Fibroblast of peridontal ligament (primary cell): ENCODE results near the gene VSTM2L.
"Not testable (repeated sequence)": the region's sequence is repeated elsewhere in the genome, so short reads cannot be mapped to it uniquely, and the experiment has no call there.

Experiments
- DNase-seq: peaks from one replicate; pipeline ENCODE4 v3.0.0-alpha.2; 2010; ENCODE audit errors: extremely low read depth

Gene VSTM2L

DNA sequence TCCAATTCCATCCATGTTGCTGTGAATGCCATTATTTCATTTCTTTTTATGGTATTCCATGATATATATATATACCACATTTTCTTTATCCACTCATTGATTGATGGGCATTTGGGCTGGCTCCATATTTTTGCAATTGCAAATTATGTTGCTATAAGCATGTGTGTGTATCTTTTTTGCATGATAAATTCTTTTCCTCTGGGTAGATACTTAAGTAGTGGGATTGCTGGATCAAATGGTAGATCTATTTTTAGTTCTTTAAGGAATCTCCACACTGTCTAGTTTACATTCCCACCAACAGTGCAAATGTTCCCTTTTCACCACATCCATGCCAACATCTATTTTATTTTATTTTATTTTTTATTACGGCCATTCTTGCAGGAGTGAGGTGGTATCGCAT, 60.6 kb downstream of the VSTM2L start:
- DNase-seq: not testable (repeated sequence)

GRCh38 chr20:37968841-37969401, 66.0 kb downstream of the VSTM2L start:
- DNase-seq: no peak

DNA sequence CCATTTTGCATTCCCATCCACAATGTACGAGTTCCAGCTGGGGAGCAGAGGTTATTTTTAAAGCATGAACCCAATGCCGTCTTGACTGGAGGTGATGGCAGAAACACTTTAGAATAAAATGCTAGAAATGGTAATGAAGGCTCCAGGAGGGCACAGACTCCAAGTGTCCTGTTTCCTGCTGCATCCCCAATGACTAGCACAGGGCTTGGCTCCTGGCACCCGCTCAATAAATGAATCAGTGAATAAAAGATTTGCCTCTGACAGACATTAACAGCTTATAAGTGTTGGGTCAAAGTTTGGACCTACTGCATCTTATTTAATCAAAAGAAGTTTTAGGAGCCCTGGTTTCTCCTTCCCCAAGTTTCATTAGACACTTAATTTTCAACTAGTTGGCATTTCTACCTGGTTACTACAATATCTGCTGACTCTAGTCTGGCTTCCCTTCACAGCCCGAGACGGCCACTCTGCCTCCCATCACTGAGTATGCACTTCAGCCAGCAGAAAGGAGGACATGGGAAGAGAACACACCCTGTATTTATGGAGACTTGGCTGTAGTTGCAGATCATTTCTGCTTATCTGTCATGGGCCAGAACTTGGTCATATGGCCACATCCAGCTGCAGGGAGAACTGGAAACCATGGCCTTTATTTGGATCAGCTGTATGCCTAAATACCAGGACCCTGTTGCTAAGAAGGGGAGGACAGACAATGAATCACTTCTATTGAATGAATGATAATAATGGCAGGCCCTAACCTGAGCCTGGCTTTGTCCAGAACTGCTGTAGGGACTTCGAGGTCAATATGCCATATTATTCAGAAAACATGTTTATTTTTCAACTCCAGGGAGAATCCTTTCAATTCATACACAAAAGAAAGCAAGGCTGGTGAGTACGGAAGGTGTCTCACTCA, 67.3 kb downstream of the VSTM2L start:
- no peak for DNase-seq

DNA sequence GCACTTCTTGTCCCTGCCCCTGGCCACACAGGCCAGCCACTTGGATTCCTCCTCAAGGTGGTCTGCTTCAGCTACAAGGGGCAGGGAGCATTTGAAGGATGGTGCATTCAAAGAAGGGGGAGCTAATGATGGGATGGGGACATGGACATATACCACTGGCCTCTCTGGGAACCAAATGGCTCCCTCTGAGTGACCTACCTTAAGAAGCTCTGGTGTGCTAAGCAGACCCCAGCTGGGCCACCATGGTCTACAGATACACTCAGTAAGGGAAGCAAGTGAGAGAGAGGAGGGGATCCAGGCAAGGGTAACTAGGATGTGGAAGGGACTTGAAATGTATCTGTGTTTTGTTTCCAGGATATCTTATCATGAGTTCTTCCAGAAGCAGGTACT, 67.9 kb downstream of the VSTM2L start:
- no peak for DNase-seq

DNA sequence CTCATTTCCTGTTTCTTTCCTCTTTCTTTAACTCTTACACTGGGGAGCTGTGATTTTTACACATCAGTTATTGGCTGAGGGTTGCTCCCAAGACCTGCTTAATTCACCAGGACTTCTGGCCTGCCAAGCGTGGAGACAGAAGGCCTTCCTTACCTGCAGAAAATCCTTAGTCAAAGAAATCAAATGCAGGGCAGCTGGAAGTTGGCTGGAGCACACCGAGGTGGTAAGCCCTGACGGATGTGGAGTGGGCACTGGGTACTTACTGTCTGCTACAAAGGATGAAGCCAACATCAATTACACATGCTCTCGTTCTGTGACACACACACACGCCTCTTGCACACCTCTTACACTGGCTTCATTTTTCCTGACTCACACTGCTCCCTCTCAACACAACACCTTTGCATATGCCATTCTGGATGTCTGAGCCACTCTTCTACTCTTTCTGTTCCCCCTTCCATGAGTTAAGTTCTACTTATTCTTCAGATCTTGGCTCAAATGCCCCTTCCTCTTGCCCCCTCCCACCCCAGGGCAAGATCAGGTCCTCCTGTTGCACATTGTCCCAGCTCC, 68.7 kb downstream of the VSTM2L start:
- DNase-seq: no peak

GRCh38 chr20:37972256-37973058, 69.5 kb downstream of the VSTM2L start:
- no peak for DNase-seq

- no peak for DNase-seq
Observed at GRCh38 chr20:37973059-37973910, 70.4 kb downstream of the VSTM2L start.

DNA sequence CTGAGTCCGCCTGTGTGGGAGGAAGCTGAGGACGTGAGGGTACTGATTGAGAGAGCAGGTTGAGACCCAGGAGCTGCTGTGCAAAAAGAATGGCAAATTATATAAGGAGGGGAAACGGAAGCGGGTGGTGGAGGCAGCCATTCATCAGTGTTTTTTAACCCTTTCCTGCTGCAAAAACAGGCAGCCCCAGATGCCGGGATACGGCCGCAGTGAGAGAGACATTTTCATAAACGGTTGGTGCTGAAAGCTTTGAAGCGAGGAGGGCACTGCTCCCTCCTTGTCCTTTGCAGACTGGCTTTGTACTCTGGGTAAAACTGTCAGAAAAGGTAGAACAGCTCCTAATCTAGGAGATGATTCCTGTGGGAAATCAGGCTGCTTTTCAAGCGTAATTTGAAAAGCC, 74.0 kb downstream of the VSTM2L start:
- DNase-seq: no peak

- DNase-seq: no peak
Observed at GRCh38 chr20:37977338-37977737, 74.4 kb downstream of the VSTM2L start.

DNA sequence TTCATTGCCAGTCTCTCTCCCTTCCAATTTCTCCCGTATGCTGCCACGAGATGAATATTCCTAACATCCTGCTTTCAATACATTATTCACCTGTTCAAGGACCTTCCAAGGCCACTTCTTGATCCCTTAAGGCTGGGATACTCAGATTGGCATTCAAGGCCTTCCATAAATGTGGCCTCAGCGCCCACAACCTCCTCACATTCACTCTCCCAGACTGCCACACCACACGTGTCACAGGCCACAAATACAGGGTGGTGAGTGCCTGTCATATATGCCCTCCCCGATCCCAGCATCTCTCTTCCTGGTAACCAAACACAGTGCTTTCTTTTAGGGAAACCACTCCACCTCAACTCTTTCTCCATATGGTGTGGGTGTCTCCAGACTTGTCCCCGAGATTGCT, 74.9 kb downstream of the VSTM2L start:
- no peak for DNase-seq

DNA sequence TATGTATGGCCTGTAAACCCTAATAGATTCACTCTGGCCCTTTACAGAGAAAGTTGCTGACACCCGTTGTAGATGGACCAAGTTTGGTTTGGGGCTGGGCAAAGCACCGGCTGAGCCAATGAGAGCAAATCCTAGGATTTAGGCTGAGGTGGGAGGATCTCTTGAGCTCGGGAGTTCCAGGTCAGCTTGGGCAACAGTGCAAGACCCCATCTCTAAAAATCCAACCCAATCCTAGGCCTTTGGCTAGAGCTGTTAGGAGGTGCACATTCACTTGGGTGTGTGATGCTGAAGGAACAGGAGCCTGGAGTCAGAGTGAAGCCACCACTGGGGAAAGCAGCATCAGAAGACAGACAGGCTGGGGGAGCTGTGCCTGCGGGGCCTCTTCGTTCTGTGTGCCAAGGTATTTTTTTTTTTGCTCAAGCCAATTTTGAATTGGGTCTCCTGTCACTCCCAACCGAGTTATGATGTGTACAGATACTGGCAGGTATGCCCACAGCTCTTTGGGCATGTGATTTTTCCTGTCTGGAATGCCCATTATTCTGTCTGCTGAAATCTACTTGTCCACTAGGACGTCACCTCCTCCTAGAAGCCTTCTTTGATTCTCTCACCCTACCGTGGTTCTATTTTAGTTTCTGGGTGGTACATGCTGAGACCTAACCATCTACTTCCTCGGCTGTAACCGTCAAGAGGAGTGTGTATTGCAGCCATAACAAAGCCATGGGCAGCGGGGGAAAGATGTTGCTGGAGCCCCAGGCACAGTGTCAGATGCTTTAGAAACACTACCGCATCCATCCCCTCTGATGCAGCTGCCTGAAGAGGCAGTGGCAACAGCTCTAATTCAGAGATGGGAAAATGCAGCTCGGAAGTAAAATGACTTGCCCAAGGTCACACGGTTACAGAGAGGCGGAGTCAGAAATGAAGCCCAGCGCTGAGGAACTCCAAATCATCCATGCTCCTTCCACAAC, 76.4 kb downstream of the VSTM2L start:
- DNase-seq: no peak

DNA sequence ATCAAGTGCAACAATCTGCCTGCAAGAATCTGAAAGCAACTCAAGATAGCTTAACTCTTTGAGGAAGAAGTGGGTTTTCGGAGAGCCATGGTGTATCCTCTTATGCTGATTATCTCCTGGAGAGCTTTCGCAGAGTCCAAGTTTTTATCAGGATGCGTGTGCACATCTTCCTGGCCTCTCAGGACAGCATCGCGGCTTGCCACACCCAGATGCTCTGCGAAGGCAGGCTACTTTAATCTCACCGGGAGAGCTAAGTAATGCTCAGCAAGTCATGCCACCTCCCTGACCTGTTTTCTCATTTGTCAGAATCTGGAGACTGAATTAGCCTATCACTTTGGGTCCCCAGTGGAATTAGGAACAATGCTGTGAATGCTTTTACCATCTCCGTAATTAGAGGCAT, 77.5 kb downstream of the VSTM2L start:
- no peak for DNase-seq

- no peak for DNase-seq
Observed at GRCh38 chr20:37980876-37981275, 77.9 kb downstream of the VSTM2L start.

GRCh38 chr20:37981568-37981967, 78.6 kb downstream of the VSTM2L start:
- no peak for DNase-seq

- DNase-seq: no peak
Observed at GRCh38 chr20:37983286-37983685, 80.4 kb downstream of the VSTM2L start.

DNA sequence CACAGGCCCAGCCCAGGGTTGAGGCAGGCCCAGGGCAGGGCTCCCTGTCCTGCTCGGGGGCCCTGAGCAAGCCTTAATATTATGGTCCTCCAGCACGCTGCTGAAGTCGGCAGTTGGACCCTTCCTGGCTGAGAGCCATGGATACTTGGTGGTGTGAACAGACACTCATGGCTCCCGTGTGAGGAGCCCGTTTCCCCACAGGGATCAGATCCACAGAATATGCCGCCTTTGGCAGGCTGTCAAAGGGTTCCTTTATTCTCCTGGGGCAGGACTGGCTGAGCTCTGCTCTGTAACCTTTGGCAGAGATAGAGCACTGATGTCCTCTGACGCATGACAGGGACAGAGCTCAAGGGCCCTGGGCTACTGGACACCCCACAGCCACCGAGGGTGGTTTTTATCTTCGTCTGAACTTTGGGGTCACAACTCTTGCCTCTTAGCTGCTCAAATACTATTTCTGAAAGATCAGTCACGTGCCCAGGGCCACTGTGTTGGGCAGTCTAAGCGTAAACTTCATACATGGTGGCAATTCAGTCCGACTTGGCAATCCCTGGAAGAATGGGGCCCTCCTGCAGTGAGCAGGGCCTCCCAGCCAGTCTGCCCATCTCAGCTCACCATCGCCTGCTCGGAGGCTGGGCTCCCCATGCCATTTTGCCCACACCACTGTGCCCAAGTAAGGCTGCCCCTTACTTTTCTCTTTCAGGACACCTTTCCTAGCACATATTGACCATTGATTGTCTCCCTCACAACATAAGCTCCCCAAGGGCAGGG, 81.3 kb downstream of the VSTM2L start:
- no peak for DNase-seq

DNA sequence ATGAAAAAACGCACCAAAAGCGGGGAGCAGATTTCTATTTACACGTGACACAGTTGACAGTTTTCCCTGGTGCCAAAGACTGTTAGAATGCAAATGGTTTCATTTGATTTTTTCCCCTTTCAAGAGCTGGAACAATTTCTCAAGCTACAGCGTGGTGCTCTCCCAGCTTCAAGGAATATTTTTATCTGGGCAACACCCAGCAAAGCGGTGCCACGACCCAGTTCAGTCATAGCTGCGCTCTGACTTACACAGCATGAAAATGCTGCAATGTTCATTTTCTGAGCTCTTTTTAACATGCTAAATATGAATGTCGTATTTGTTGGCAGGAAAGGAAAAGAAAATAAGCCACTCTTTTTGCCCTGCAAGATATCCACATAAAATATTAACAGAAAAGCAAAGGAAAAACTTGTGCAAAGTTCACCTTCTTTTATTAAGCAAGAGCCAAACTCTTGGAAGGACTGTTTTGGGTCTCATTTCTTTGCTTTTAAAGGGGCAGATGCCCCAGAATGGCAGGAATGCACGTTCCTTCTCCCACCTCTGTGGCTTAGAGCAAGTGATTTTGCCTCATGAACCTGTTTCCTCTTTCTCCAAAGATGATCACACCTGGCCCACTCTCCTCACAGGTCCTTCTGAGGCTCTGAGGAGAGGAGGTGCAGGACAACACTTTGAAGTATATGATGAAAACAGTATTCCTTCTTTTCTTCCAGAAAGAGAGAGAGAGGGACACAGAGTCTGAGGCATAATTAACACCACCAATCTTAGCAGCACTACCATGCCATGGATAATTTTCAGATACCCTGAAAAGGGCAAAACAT, 83.3 kb downstream of the VSTM2L start:
- no peak for DNase-seq

GRCh38 chr20:37986873-37987601, 84.1 kb downstream of the VSTM2L start:
- peak; percentile 56 for DNase-seq
